GM12878 (cell line): ENCODE measurements around the gene ZCCHC8. TPM values are rescaled to one million over a fixed set of nuclear protein-coding genes. Genes with fewer than 3 reads are reported as not detected.
"Not testable (repeated sequence)": the region's sequence is repeated elsewhere in the genome, so short reads cannot be mapped to it uniquely, and the experiment has no call there.

Experiments
- ATAC-seq: fragments of 200-7000 bp; cut with Tn5 transposase; 3 replicates; pipeline ENCODE4 v1.9.1; 2020; ENCODE audit warnings: mild to moderate bottlenecking, moderate library complexity
- BruUV-seq: library from RNA; stranded (reverse); fragments of 400-500 nt; replicated peaks from 2 replicates; lab custom pipeline; 2021; lab: Mats Ljungman, UMichigan
- CTCF ChIA-PET: fragments of 300-600 bp; sonication (Branson Sonifier 250); formaldehyde crosslinking; extraction: SDS; loops from one replicate; lab custom pipeline; 2021; ENCODE audit warnings: inconsistent platforms; lab: Yijun Ruan, JAX
- POLR2A ChIA-PET: fragments of 350-600 bp; formaldehyde crosslinking; extraction: SDS; loops from one replicate; lab custom pipeline; 2021; ENCODE audit warnings: inconsistent platforms; lab: Charles Lee
- RAD21 ChIA-PET: fragments of 300-600 bp; sonication (Branson Sonifier 250); formaldehyde crosslinking; loops from one replicate; lab custom pipeline; 2023; ENCODE audit warnings: antibody characterized with exemption; ENCODE audit not compliant: unreplicated experiment; lab: Charles Lee
- SMC1A ChIA-PET: fragments of 300-600 bp; sonication (Branson Sonifier 250); formaldehyde crosslinking; loops from one replicate; lab custom pipeline; 2023; ENCODE audit not compliant: unreplicated experiment, uncharacterized antibody; lab: Charles Lee
- DNase-seq: peaks from one replicate; pipeline ENCODE4 v3.0.0-alpha.2; 2011; ENCODE audit warnings: low read depth, low spot score
- FAIRE-seq: peaks from 3 replicates; lab custom pipeline; 2011; peaks lifted over from hg19 to GRCh38; lab: Jason Lieb, UNC
- H2AFZ ChIP-seq: 2 replicates; pipeline ENCODE4 v1.6.0; 2011; ENCODE audit warnings: low read depth, low read length, control low read depth; ENCODE audit not compliant: control insufficient read depth
- H3K27ac ChIP-seq: 2 replicates; pipeline ENCODE4 v1.5.1; 2011; ENCODE audit warnings: control low read depth; ENCODE audit not compliant: control insufficient read depth, insufficient read depth
- H3K27me3 ChIP-seq, 2 experiments: replicated peaks in 1 of 2; 2 replicates each; pipeline versions ENCODE4 v1.6.0 to v1.6.1; 2011; ENCODE audit warnings: low read length in 1 of 2; ENCODE audit not compliant: control insufficient read depth in 2 of 2, insufficient read depth in 2 of 2
- H3K36me3 ChIP-seq, 2 experiments: 2 replicates each; pipeline ENCODE4 v1.5.1; 2011; ENCODE audit warnings: low read length in 1 of 2; ENCODE audit not compliant: control insufficient read depth in 2 of 2, insufficient read depth in 2 of 2
- H3K4me1 ChIP-seq: 2 replicates; pipeline ENCODE4 v1.6.1; 2011; ENCODE audit warnings: mild to moderate bottlenecking, low read length, moderate library complexity, mixed read lengths; ENCODE audit not compliant: control insufficient read depth, insufficient read depth
- H3K4me2 ChIP-seq: 2 replicates; pipeline ENCODE4 v1.6.0; 2011; ENCODE audit warnings: control low read depth; ENCODE audit not compliant: control insufficient read depth, insufficient read depth
- H3K4me3 ChIP-seq: fragments of 200-600 bp; sonication (generic); 2 replicates; pipeline ENCODE4 v1.5.1; 2016
- H3K79me2 ChIP-seq: 2 replicates; pipeline ENCODE4 v1.6.0; 2011; ENCODE audit warnings: low read length; ENCODE audit not compliant: control insufficient read depth, insufficient read depth
- H3K9ac ChIP-seq: 2 replicates; pipeline ENCODE4 v1.8.0; 2011; ENCODE audit warnings: low read length, control low read depth, mixed read lengths; ENCODE audit not compliant: control insufficient read depth, insufficient read depth
- H3K9me3 ChIP-seq: replicated peaks from 3 replicates; pipeline ENCODE4 v1.5.1; 2011; ENCODE audit warnings: mild to moderate bottlenecking, low read length; ENCODE audit not compliant: control insufficient read depth, insufficient read depth
- H4K20me1 ChIP-seq: 2 replicates; pipeline ENCODE4 v1.6.0; 2011; ENCODE audit not compliant: control insufficient read depth, insufficient read depth
- BCL11A ChIP-seq: IDR thresholded peaks from 2 replicates; pipeline ENCODE4 v1.6.1; 2011; ENCODE audit warnings: low read depth, low read length
- E2F4 ChIP-seq: IDR thresholded peaks from 2 replicates; pipeline ENCODE4 v1.6.1; 2012; ENCODE audit warnings: low read depth, low read length, improper control_type of control experiment
- HDGF ChIP-seq: fragments of 450-650 bp; IDR thresholded peaks from 2 replicates; pipeline ENCODE4 v1.6.1; 2016; ENCODE audit warnings: antibody characterized with exemption
- IRF4 ChIP-seq: IDR thresholded peaks from 2 replicates; pipeline ENCODE4 v1.6.1; 2011; ENCODE audit warnings: low read depth, low read length
- KAT2A ChIP-seq: conservative IDR thresholded peaks from 2 replicates; pipeline ENCODE4 v1.6.1; 2011; ENCODE audit warnings: low read depth, low read length; ENCODE audit not compliant: control insufficient read depth
- PRDM15 ChIP-seq: fragments of 450-650 bp; formaldehyde crosslinking; IDR thresholded peaks from 2 replicates; pipeline ENCODE4 v1.4.0; 2020; ENCODE audit warnings: mild to moderate bottlenecking, moderate library complexity
- RB1 ChIP-seq: fragments of 450-650 bp; formaldehyde crosslinking; IDR thresholded peaks from 2 replicates; pipeline ENCODE4 v1.6.1; 2017; ENCODE audit warnings: mild to moderate bottlenecking, borderline replicate concordance
- WGBS: methylation state at CpG from one replicate; pipeline ENCODE4 v1.1.6; 2016; ENCODE audit warnings: low lambda C conversion rate; ENCODE audit not compliant: insufficient replicate concordance, insufficient coverage; ENCODE audit errors: missing lambda C conversion rate; 5-methylcytosine and 5-hydroxymethylcytosine counted together
- in situ Hi-C: fragments of 300-500 bp; cut with MboI; formaldehyde crosslinking; loops from 9 replicates; pipeline ENCODE4 v1.14.3; 2018; ENCODE audit warnings: mixed read lengths
- intact Hi-C: fragments of 100-400 bp; cut with micrococcal nuclease; formaldehyde crosslinking; loops from one replicate; pipeline ENCODE4 v1.14.2; 2022; ENCODE audit not compliant: unreplicated experiment
- polyA plus RNA-seq, 11 experiments: library from polyadenylated mRNA; depleted of rRNA in 4 of 11; unstranded in 6 of 11; stranded (reverse) in 5 of 11; fragments of >200 nt; fragmentation: Nextera tagmentation in 4 of 11; fragmentation: Illumina TruSeq in 1 of 11; extraction: Ambion mirVana in 4 of 11; extraction: Trizol in 1 of 11; gene quantifications; 1 replicate in 1 of 11; 2 replicates in 10 of 11; pipeline versions ENCODE4 v1.2.1 to v1.2.3, GENCODE V29; 2011 to 2016; ENCODE audit warnings: inconsistent platforms in 2 of 11, missing spikeins in 2 of 11, low read depth in 1 of 11
- total RNA-seq, 4 experiments: library from RNA; depleted of rRNA in 3 of 4; stranded (reverse); fragments of >200 nt in 3 of 4; fragmentation: Illumina TruSeq in 1 of 4; extraction: Trizol in 1 of 4; gene quantifications; 2 replicates each; pipeline versions ENCODE4 v1.2.1 to v1.2.3, GENCODE V29; 2013 to 2021

ZCCHC8 gene
- total and polyA plus RNA-seq, 10 of the 15 experiments (the other 5 are each of a cell fraction or from before 2014, with no cell fraction given): 8.8 to 34.8 (median 21.7) TPM

GRCh38 chr12:122484385-122484784 lies 16.3 kb downstream of the ZCCHC8 start:
- 100% methylated on average over 1 of the region's 1 CpG for WGBS
- H3K79me2 ChIP-seq, H3K9me3 ChIP-seq, SMC1A ChIA-PET, in situ Hi-C loops, H2AFZ ChIP-seq, intact Hi-C loops, H3K27ac ChIP-seq, DNase-seq, H3K27me3 ChIP-seq, H3K4me1 ChIP-seq, H3K9ac ChIP-seq, H3K4me3 ChIP-seq, ATAC-seq, H4K20me1 ChIP-seq, FAIRE-seq, H3K4me2 ChIP-seq: not testable (repeated sequence)
- CTCF ChIA-PET: interaction anchor here (0.6 to 3.5 kb wide), 4 partner anchors 10 to 290 kb away, joined by 3 to 13 read pairs (median 3); no protein-coding TSS in a partner anchor
- RAD21 ChIA-PET: interaction anchor here (1.0 kb wide), 1 partner anchor 66 kb away, joined by 3 read pairs; no protein-coding TSS in a partner anchor
- H3K36me3 ChIP-seq: peaks cover 3 to 28% of the 10 kb centered on the region in 2 experiments
- POLR2A ChIA-PET: interaction anchor here (0.7 kb wide), 1 partner anchor 8 kb away, joined by 3 read pairs; no protein-coding TSS in a partner anchor
- BruUV-seq: TSS peak; percentile 15

- in situ Hi-C loops (no loop called here), intact Hi-C loops (no loop called here)
- BruUV-seq: no TSS peak
- ChIA-PET POLR2A (interaction anchor here (0.7 to 1.0 kb wide), 2 partner anchors 8 to 12 kb away, joined by 3 read pairs; no protein-coding TSS in a partner anchor), RAD21 (interaction anchor here (0.7 to 1.0 kb wide), 2 partner anchors 47 to 66 kb away, joined by 3 read pairs; no protein-coding TSS in a partner anchor), CTCF (interaction anchor here (0.6 to 3.5 kb wide), 4 partner anchors 11 to 290 kb away, joined by 3 to 13 read pairs (median 3); no protein-coding TSS in a partner anchor), SMC1A (no interaction called here)
- Histone ChIP-seq H3K4me2 (no peak overlapping the region), H3K9ac (no peak overlapping the region), H2AFZ (no peak overlapping the region), H4K20me1 (no peaks in the 10 kb centered on the region), H3K79me2 (no peaks in the 10 kb centered on the region; the same call in 1 of the 2 replicates), H3K4me3 (no peak overlapping the region), H3K4me1 (no peaks in the 10 kb centered on the region), H3K9me3 (no peaks in the 10 kb centered on the region), H3K36me3 (peaks cover 3 to 24% of the 10 kb centered on the region in 2 experiments), H3K27me3 (no peaks in the 10 kb centered on the region), H3K27ac (no peak overlapping the region)
- ATAC-seq (no peak), DNase-seq (no peak), FAIRE-seq (no peak)
- 94% methylated on average over 5 of the region's 5 CpGs for WGBS
- no peak for TF ChIP-seq RB1
- no peak for TF ChIP-seq PRDM15 (CRISPR knock-in tag)
- TF ChIP-seq HDGF: no peak
- no peak for TF ChIP-seq IRF4
- TF ChIP-seq BCL11A: no peak
- no peak for TF ChIP-seq KAT2A
- TF ChIP-seq E2F4: no peak
These were observed 16.8 kb downstream of the ZCCHC8 start for GRCh38 chr12:122483969-122484368.
